ENCODE results near the gene TTC4.
A peak's percentile ranks its signal among the peaks of the same experiment; 100 is the strongest.
"Not testable (repeated sequence)": the region's sequence is repeated elsewhere in the genome, so short reads cannot be mapped to it uniquely, and the experiment has no call there.

TTC4 gene

GRCh38 chr1:54750596-54750995, 34.9 kb downstream of the TTC4 start:
- DNase-seq (ENCODE audit: low spot score) = no peak

- DNase-seq (ENCODE audit: low spot score) = no peak
These were observed 35.8 kb downstream of the TTC4 start for GRCh38 chr1:54751426-54751825.

GRCh38 chr1:54754045-54754444, 38.4 kb downstream of the TTC4 start:
- DNase-seq (ENCODE audit: low spot score) = no peak

- no peak for DNase-seq (ENCODE audit: low spot score)
These were observed 39.0 kb downstream of the TTC4 start for GRCh38 chr1:54754486-54755285.

- no peak for DNase-seq (ENCODE audit: low spot score)
These were observed 42.2 kb downstream of the TTC4 start for GRCh38 chr1:54757833-54758232.

GRCh38 chr1:54758678-54759348, 43.2 kb downstream of the TTC4 start:
- no peak for DNase-seq (ENCODE audit: low spot score)

- DNase-seq (ENCODE audit: low spot score) = peak; percentile 10
These were observed 48.1 kb downstream of the TTC4 start for GRCh38 chr1:54763816-54764132.

GRCh38 chr1:54764133-54764921, 48.7 kb downstream of the TTC4 start, which contains the start of gene PARS2:
PARS2 (minus strand) TSS chr1:54764523; CDS start chr1:54759161, 5,362 bp downstream.
- DNase-seq (ENCODE audit: low spot score) = peak; percentile 98

GRCh38 chr1:54764922-54765561, 49.4 kb downstream of the TTC4 start:
- DNase-seq (ENCODE audit: low spot score) = no peak

GRCh38 chr1:54766726-54767125, 51.1 kb downstream of the TTC4 start:
- DNase-seq (ENCODE audit: low spot score) = no peak

GRCh38 chr1:54767526-54767925, 51.9 kb downstream of the TTC4 start:
- DNase-seq (ENCODE audit: low spot score) = no peak

- no peak for DNase-seq (ENCODE audit: low spot score)
These were observed 52.4 kb downstream of the TTC4 start for GRCh38 chr1:54768093-54768492.

GRCh38 chr1:54772951-54773350, 57.3 kb downstream of the TTC4 start:
- DNase-seq (ENCODE audit: low spot score) = no peak

GRCh38 chr1:54774820-54775498, 59.3 kb downstream of the TTC4 start:
- DNase-seq (ENCODE audit: low spot score) = peak; percentile 71

GRCh38 chr1:54775828-54776721, 60.4 kb downstream of the TTC4 start:
- not testable (repeated sequence) for DNase-seq (ENCODE audit: low spot score)

- DNase-seq (ENCODE audit: low spot score) = no peak
These were observed 61.4 kb downstream of the TTC4 start for GRCh38 chr1:54777011-54777410.

- no peak for DNase-seq (ENCODE audit: low spot score)
These were observed 61.8 kb downstream of the TTC4 start for GRCh38 chr1:54777431-54777830.

GRCh38 chr1:54781023-54781723, 65.5 kb downstream of the TTC4 start:
- no peak for DNase-seq (ENCODE audit: low spot score)

- DNase-seq (ENCODE audit: low spot score) = no peak
These were observed 66.5 kb downstream of the TTC4 start for GRCh38 chr1:54782156-54782555.

GRCh38 chr1:54782588-54782987, 66.9 kb downstream of the TTC4 start:
- DNase-seq (ENCODE audit: low spot score) = no peak

All from germinal center (tissue), 1 donor.